D341Med (cell line): ENCODE measurements around the gene OAS3.

Source experiments
- DNase-seq: peaks from one replicate; pipeline ENCODE4 v3.0.0; 2012; ENCODE audit warnings: low spot score

The OAS3 gene

DNA sequence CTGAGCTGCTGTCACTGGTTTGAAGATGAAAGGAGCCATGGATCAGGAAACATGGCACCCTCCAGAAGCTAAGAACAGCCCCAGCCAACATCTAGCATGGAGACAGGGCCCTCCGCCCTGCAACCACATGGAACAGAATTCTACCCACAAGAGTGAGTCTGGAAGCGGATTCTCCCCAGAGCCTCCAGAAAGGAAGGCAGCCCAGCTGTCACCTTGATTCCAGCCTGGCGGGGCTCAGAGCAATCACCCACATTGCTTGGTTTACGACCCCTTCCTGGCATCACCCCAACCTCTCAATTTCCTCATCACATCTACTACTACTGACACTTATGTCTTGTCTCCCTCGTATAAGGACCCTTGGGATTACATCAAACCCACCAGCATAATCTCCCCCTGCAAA, 78.5 kb downstream of the OAS3 start:
- peak; percentile 55 for DNase-seq

DNA sequence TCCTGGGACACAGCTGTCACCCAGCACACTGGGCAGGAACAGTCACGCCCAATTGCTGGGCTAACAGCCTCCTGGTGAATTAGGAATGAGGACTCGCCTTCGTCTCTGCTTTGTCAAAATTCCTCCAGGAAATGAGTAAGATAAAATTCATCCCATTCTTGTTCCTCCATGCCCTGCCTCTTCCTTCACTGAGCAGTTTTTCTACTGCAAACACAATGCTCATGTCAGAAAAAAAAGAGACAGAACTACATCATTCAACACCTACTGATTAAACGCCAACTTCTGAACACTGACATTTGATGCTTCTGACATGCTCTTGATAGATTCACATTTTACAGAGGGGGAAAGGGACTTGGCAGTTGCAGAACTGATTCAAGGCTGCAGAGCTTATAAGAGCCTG, 80.8 kb downstream of the OAS3 start:
- no peak for DNase-seq

DNA sequence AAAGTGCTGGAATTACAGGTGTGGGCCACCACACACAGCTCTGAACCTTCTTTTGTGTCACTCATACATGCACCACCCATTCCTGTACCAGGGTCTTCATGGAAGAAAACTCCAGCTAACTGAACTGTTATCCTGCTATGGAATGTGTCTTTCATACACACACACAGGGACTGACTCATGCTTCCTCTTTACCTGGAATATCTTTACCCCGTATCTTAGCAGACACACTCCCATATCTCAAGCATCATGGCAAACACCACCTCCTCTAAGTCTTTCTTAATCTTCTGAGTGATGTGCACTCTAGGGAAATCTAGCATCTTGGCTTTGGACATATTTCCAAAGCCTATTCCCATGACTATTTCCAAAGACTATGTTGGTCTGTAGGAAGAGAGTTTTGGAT, 83.2 kb downstream of the OAS3 start:
- DNase-seq = no peak
